KOPT-K1 (cell line): ENCODE measurements around the gene SLC39A2.
"Not testable (repeated sequence)": the region's sequence is repeated elsewhere in the genome, so short reads cannot be mapped to it uniquely, and the experiment has no call there.

Source experiments
- H3K27ac ChIP-seq: fragments of 200-600 bp; sonication (generic); 2 replicates; pipeline ENCODE4 v1.5.1; 2016; ENCODE audit warnings: antibody characterized with exemption, mild to moderate bottlenecking, low read depth, low read length; ENCODE audit not compliant: poor library complexity, severe bottlenecking
- H3K36me3 ChIP-seq: fragments of 200-600 bp; sonication (generic); 2 replicates; pipeline ENCODE4 v1.5.1; 2017; ENCODE audit warnings: antibody characterized with exemption, mild to moderate bottlenecking, low read length, moderate library complexity; ENCODE audit not compliant: insufficient read depth
- H3K9me3 ChIP-seq: fragments of 200-600 bp; sonication (generic); 2 replicates; pipeline ENCODE4 v1.5.1; 2017; ENCODE audit warnings: antibody characterized with exemption, low read length, mild to moderate bottlenecking; ENCODE audit not compliant: insufficient read depth, poor library complexity, severe bottlenecking

SLC39A2 gene

DNA sequence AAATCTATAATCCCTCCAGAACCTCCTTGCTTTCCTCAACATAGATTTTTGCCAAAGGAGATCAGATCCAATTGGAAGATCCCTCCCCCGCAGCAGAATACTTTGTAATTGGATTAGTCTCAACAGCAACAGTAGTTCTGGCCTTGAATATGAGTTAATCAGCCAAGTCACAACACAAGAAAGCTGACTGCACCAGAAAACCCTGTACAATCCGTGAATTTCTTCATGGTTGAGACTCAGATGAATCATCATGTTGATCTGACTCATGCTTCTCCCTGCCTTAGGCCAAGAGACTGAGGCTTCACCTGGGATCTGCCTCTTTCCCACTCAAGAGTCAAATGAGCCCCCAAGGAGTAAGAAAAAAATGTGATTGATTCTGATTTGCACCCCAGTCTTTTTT lies 12.3 kb upstream of the SLC39A2 start:
- H3K36me3 ChIP-seq: peaks cover 5% of the 10 kb centered on the region
- H3K27ac ChIP-seq: no peak overlapping the region
- H3K9me3 ChIP-seq: no peaks in the 10 kb centered on the region

DNA sequence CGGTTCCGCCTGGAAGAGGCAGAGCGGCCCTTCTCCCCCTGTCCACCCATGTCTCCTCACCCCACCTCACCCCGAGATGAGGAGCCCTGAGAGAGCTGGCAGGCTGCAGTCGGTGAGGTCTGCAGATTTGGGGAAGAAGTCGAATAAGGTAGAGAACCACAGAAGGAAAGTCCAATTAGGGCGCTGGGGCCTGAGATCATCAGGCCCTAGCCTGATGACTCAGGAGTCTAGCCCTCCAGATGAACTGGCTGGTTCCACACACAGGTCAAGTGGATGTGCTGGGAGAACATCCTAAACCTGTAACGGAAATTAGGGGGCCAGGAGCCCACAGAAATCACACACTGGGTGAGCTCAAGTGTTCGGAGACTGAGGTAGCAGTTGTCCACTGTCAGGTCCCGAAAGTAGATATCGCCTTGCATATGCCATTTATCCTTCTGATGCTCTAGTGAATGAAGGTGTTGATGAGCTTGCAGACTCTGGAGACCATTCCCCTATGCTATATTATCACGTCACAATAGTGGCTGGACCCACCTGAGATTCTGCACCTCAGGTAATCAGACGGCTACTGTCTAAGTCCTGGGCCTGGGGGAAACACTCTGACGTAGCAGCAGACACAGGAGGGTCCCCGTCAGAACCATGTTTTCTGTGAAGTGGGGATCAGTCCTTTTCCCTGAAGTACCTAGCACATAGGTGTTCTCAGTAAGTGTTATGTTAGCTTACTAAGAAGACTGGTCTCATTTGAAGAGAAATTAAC lies 10.2 kb upstream of the SLC39A2 start:
- peaks cover 26% of the 10 kb centered on the region for H3K36me3 ChIP-seq
- no peaks in the 10 kb centered on the region for H3K9me3 ChIP-seq
- peak overlapping the region; percentile 47 for H3K27ac ChIP-seq

DNA sequence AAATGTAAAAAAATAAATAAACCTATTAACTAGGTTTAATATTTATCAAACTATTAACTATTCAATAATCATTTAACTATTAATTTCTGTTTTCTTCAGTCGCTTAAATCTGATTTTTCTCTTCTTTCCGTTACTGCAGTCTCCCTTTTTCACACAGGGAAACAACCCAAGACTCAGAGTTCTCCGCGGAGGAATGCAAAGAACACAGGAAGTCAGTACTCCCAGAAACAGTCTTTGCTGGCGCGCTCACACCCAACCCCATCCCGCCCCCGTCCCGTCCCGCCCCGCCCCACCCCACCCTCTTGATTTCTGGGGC lies 9.7 kb upstream of the SLC39A2 start:
- Histone ChIP-seq H3K9me3 (no peaks in the 10 kb centered on the region), H3K27ac (peak overlapping the region; percentile 76), H3K36me3 (peaks cover 31% of the 10 kb centered on the region)

DNA sequence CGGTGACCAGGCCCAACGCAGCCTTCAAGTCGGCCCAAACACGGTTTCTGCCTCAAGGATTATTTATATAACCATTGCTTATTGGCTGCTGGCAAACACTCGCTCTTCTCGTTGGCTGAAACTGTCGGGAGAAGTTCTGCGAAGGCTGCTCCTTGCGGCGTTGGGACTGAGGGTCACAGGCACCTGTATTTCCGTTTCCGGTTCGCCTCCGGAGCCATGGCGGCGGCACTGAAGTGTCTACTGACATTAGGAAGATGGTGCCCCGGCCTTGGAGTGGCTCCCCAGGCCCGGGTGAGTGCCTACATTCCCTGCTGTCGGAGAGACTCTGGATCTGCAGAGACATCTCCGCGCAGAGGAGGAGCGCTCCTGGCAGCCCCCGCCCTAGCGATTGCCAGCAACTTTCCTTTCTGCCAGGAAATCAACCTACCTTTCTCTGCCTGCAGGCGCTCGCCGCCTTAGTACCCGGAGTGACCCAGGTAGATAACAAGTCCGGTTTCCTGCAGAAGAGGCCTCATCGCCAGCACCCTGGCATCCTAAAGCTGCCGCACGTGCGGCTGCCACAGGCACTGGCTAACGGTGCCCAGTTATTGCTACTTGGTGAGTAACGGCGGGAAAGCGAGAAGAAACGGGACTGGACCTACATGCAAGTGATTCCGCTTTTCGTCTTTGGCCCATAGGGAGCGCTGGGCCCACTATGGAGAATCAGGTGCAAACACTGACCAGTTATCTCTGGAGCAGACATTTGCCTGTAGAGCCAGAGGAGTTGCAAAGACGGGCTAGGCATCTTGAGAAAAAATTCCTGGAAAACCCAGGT lies 9.1 kb upstream of the SLC39A2 start, which contains the start of gene METTL17:
TSS of gene METTL17 (plus strand) at position 194 of the 814 bp plus-strand sequence. CDS start at position 217, 23 bp downstream.
- peaks cover 37% of the 10 kb centered on the region for H3K36me3 ChIP-seq
- no peaks in the 10 kb centered on the region for H3K9me3 ChIP-seq
- H3K27ac ChIP-seq: peak within 1 kb of the TSS; percentile 76

DNA sequence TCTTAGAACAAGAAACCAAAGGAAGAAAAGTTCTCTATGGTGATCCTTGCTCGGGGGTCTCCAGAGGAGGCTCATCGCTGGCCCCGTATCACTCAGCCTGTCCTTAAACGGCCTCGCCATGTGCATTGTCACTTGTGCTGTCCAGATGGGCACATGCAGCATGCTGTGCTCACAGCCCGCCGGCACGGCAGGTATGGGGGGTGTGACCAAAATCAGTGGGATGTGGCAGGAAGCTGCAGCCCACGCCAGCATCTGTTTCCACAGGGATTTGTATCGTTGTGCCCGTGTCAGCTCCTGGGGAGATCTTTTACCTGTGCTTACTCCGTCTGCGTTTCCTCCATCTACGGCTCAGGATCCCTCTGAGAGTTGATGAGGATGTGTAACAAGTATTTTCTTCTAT lies 2.6 kb upstream of the SLC39A2 start:
- Histone ChIP-seq H3K9me3 (no peaks in the 10 kb centered on the region), H3K27ac (no peak overlapping the region), H3K36me3 (peaks cover 58% of the 10 kb centered on the region)

DNA sequence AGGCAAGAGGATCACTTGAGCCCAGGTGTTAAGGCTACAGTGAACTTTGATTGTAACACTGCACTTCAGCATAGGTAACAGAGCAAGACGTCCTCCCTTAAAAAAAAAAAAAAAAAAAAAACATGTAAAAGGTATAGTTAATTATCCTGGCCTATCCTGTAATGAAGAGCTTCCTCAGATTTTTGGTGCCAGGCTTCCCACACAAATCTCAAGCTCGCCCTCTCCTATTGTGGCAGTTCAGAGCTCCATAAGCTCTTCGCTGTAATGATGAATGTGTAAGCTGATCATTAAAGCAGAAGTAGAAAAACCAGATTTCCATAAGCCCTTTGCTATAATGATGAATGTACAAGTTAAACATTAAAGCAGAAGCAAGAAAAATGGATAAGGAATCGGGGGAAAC lies 2.0 kb upstream of the SLC39A2 start:
- H3K9me3 ChIP-seq: no peaks in the 10 kb centered on the region
- H3K36me3 ChIP-seq: peaks cover 53% of the 10 kb centered on the region
- no peak overlapping the region for H3K27ac ChIP-seq

DNA sequence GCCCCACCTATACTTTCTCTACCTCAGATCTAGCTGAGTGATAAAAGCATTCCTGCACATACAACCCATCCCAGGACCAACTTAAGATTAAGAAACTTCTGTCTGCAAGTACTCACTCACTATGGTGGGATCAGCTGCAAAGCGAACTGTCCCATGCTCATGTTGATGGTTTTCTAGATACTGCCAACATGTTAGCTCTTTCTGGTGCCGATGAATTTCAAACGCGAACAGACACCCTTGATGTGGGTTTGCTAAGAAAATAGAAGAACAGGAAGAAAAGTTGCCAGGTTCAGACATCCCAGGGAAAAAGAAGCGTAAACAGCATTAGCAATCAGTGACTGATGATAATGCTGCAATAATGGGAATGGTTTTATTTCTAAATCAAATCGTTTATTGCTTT lies 1.5 kb upstream of the SLC39A2 start:
- Histone ChIP-seq H3K27ac (no peak overlapping the region), H3K36me3 (peaks cover 48% of the 10 kb centered on the region), H3K9me3 (no peaks in the 10 kb centered on the region)

DNA sequence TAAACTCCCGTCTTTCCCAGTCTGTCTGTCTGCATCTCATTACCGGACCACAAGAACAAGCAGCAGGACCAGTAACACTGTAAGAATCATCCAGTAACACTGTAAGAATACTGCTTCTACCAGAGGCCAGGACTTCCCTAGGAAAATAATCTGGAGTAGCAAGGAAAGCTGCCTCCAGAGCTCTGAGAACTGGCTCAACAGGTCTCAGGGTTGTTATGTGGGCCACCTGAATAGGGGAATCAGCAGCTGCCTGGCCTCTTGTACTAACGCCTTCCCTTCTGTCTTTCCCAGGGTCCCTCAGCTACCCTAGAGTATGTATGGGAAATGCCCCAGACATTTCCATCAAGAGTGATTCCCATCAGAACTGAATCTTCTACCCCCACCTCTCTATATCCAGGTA lies 954 bp upstream of the SLC39A2 start:
- H3K9me3 ChIP-seq: no peaks in the 10 kb centered on the region
- peaks cover 42% of the 10 kb centered on the region for H3K36me3 ChIP-seq
- H3K27ac ChIP-seq: no peak overlapping the region

DNA sequence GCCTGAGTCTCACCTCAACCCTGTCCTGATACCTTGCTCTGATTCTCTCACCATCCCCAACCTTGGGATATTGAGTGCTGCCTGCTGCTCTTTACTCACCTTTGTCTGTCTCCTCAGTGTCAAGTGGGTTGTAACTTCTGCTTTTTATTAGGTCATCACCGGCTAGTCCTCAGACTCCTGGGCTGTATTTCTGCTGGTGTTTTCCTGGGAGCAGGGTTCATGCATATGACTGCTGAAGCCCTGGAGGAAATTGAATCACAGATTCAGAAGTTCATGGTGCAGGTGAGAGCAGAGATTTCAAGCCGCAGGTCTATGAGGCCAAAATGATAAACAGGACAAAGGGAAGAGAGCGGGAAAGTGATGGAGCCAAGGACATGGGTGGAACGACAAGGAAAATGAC lies 498 bp downstream of the SLC39A2 start:
- Histone ChIP-seq H3K27ac (no peak overlapping the region), H3K9me3 (no peaks in the 10 kb centered on the region), H3K36me3 (peaks cover 28% of the 10 kb centered on the region)

DNA sequence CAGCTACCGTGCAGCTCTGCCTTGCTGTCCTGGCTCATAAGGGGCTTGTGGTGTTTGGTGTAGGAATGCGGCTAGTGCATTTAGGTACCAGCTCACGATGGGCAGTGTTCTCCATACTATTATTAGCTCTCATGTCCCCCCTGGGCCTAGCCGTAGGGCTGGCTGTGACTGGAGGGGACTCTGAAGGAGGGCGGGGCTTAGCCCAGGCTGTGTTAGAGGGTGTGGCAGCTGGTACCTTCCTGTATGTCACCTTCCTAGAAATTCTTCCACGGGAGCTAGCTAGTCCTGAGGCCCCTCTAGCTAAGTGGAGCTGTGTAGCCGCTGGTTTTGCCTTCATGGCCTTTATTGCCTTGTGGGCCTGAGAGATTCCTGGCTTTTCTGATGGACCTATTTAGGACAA lies 2.1 kb downstream of the SLC39A2 start:
- Histone ChIP-seq H3K27ac (no peak overlapping the region), H3K36me3 (peaks cover 11% of the 10 kb centered on the region), H3K9me3 (no peaks in the 10 kb centered on the region)

DNA sequence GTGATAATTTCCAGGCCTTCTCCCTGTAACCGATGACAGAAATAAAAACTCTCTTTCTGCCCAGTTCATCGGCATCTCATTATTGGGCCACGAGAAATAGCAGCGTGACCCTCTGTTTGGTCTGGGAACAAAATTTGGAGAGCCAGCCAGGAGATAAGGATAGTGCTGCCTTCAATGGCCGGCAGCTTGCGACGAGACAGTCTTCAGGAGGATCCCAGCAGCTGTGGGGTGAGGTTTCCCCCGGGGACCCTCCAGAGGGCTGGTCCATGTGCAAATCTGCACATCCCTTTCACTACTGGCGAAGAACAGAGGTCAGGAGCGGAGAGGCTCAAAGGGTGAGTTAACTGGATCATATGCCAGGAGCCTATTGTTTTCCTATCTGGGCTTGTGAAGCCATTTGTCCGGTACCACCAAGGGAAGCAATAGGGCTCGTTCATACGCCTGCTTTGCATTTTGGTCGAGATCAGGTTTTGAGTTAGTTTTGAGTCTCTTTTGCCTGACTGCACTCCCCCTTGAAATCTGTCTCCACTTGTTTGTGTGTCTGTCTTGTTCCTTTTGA lies 4.8 kb downstream of the SLC39A2 start:
- no peak overlapping the region for H3K27ac ChIP-seq
- H3K36me3 ChIP-seq: no peaks in the 10 kb centered on the region
- H3K9me3 ChIP-seq: no peaks in the 10 kb centered on the region

DNA sequence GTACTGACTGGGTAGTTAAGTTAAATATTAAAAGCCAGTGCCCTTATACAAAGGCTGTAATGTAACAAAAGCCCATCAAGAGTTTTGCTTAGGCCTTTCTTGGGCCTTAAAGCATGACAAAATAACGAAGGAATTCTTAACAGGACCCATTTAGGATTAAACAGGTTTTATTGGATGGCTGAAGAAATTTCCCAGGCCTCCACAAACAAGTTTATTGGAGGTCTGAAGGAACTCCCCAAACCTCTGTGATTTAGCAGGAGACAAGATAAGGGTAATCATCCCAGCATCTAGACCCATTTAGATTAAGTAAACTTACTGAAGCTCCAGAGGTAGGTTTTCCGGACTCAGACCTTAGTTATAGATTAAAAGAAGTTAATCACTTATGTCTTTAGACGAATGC lies 10.6 kb downstream of the SLC39A2 start:
- not testable (repeated sequence) for H3K27ac ChIP-seq, H3K9me3 ChIP-seq, H3K36me3 ChIP-seq

DNA sequence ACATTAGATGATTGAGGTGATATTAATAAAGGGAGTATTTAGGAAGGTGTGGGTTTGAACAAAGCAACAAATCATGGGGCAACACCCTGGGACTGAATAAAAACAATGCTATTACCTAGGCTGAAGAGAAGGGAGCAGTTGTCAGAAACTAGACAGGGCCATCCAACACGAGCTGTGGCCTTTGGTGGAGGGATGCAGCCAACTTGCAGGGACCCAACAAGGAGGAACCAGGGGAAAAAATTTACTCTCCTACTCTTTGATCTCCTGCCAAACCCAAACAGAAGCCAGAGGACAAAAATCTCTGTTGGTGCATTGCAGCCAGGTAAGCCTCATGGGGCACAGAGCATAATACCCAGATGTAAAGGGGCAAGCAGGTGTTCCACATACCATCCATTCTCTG lies 12.0 kb downstream of the SLC39A2 start:
- Histone ChIP-seq H3K36me3 (no peaks in the 10 kb centered on the region), H3K9me3 (no peaks in the 10 kb centered on the region), H3K27ac (no peak overlapping the region)

DNA sequence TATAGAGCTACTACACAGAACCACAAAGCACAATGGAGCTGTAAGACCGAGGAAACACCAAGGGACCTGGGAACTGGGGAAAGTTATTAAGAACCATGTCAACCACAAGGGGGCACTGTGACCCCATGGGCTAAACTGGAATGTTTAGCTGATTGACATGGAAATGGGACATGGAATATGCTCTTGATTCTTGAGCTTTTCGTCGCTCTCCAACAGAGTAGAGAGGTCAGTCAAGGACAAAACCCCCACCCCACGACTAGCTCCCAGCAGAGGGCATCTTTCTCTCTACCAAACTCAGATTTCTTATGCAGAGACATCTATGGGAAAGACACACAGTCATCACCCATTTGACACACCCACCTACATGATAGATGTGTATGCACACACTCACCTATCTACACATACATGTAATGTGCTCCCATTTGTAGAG lies 15.7 kb downstream of the SLC39A2 start:
- Histone ChIP-seq H3K9me3 (no peaks in the 10 kb centered on the region), H3K27ac (no peak overlapping the region), H3K36me3 (no peaks in the 10 kb centered on the region)

DNA sequence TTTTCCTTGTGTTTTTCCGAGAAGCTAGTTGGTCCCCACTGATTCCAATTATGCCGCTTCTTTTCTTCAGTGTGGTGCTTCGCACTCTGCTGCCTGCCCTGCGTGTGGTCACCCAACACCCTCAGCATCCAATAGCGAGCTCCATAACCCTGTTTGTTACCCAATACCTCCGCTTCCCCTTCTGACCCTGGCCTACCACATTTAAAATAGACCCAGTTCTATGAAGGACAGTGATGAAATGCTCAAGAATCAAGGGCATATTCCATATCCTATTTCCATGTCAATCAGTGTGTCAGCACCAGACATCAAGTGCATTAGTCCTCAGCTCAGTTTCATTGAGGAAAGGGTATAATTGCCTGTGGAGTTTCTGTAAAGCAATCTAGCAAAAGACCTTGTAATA lies 16.2 kb downstream of the SLC39A2 start:
- H3K36me3 ChIP-seq: no peaks in the 10 kb centered on the region
- no peaks in the 10 kb centered on the region for H3K9me3 ChIP-seq
- no peak overlapping the region for H3K27ac ChIP-seq
